ES-I3 (cell line): ENCODE results near the gene CFAP299.

Source experiments
- H3K36me3 ChIP-seq: 2 replicates; pipeline ENCODE4 v1.6.1; 2013; ENCODE audit warnings: mild to moderate bottlenecking, low read length, control low read depth, moderate library complexity; ENCODE audit not compliant: insufficient read depth
- H3K4me1 ChIP-seq: 2 replicates; pipeline ENCODE4 v1.6.1; 2013; ENCODE audit warnings: mild to moderate bottlenecking, control low read depth, low read length; ENCODE audit not compliant: insufficient read depth
- H3K9ac ChIP-seq: 2 replicates; pipeline ENCODE4 v1.6.1; 2013; ENCODE audit warnings: low read depth, mild to moderate bottlenecking, low read length, moderate library complexity
- H3K9me3 ChIP-seq: 2 replicates; pipeline ENCODE4 v1.6.1; 2013; ENCODE audit warnings: mild to moderate bottlenecking, low read length, moderate library complexity; ENCODE audit not compliant: control insufficient read depth, insufficient read depth

Gene CFAP299

DNA sequence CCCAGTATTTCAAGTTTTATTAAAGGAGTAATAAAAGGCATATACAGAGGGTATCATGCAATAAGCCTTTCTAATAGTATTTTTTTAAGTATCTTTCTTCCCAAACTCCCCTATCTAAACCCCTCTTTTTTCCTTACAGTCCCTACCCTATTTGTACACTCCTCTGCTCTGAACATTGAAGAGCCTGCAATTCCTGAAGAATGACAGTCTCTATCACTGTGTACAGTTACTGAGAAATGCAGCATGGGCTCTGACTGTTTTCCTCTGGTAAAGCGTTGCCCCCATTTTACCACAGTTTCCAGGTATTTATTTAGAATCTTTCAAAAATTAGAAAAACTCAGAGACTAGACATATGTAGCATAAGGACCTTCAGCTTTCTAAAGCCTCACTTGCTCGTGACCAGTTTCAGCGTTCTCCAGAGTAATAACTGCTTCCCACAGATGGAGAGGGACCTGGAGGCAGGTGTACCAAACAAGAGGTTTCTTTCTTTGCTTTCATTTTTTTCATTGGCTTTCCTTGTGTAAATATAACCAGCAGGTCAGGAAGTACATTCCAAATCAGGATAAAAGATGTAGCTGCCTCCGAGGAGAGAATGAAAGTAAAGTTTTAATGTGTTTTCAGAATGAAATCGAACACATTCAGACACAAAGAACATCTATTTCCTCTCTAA lies 230.8 kb downstream of the CFAP299 start:
- no peaks in the 10 kb centered on the region for H3K9me3 ChIP-seq
- H3K9ac ChIP-seq: no peak overlapping the region
- H3K36me3 ChIP-seq: no peaks in the 10 kb centered on the region
- H3K4me1 ChIP-seq: no peaks in the 10 kb centered on the region

DNA sequence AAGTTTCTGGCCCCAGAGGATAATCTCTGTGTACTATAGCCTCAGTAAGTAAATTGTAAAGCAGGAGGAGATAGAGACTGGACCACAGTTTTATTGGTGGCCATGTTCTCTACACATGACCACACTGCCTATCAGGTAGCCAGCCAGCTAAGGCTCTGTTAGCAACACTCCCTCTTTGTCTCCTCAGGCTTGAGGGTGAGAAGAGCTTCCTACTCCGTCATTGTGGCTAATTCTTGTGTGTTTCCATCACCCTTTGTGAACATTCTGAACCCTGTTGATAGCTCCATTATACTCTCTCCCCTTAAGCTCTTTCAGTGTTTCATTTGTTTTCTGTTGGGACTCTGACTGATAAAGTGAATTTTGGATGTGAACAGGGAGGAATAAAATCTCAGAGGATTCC lies 233.4 kb downstream of the CFAP299 start:
- H3K9ac ChIP-seq: no peak overlapping the region
- H3K9me3 ChIP-seq: no peaks in the 10 kb centered on the region
- H3K4me1 ChIP-seq: no peaks in the 10 kb centered on the region
- H3K36me3 ChIP-seq: no peaks in the 10 kb centered on the region

DNA sequence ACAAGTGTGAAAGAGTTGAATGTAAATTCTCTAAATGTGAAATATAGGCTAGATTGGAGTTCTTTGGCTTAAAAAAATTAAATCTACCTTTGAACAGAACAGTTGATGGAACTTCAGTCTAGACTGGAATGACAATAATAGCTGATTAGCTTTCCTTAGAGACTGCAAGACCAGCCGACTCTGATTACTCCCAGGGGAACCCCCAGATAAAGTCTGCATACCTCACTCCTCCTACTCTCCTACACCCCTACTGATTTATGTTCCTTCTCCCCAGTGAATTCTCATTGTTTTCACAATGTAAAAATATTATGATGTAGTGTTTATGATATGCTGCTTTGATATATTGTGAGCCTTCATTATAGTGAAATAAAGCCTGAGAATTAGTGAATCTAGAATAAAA lies 241.3 kb downstream of the CFAP299 start:
- H3K9me3 ChIP-seq: no peaks in the 10 kb centered on the region
- no peaks in the 10 kb centered on the region for H3K36me3 ChIP-seq
- H3K9ac ChIP-seq: no peak overlapping the region

DNA sequence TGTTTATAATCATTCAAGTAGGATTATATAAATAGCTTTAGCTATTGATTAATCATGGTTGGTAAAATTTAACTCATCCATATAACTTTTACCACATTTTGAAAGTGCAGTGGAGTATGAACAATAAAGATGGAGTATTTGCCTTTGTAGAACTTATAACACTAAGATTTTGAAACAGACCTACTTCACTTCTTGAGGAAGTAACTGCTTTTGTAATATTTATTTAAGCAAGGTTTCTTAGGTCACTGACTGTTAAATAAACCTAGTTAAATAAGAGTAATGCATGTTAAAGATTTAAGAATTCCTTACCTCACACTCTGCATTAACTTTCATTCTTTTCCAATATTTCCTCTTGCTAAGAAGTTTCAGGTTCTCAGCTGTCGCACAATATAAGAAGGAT lies 242.5 kb downstream of the CFAP299 start:
- no peaks in the 10 kb centered on the region for H3K4me1 ChIP-seq

More for the DNA sequence above, 241.3 kb downstream of the CFAP299 start:
- no peaks in the 10 kb centered on the region for H3K4me1 ChIP-seq

DNA sequence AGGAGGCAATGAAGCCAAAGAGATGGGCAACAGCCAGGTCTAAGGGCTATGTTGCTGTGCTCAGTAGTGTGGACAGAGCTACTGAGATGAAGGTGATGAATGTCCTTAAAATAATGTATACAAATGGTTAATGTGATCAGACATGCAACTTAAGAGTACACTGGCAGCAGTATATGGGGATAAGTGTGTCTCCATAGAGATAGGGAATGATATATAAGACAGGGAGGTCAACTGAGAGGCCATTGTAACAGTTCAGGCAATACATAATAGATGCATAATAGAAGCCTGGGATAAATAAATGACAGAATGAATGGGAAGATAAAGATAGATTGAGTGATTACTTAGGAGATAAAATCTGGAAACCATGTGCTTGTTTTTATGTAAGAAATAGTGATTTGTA lies 250.0 kb downstream of the CFAP299 start:
- Histone ChIP-seq H3K36me3 (no peaks in the 10 kb centered on the region), H3K9ac (no peak overlapping the region), H3K9me3 (no peaks in the 10 kb centered on the region), H3K4me1 (no peaks in the 10 kb centered on the region)

More for the DNA sequence above, 242.5 kb downstream of the CFAP299 start:
- Histone ChIP-seq H3K9ac (no peak overlapping the region), H3K36me3 (no peaks in the 10 kb centered on the region), H3K9me3 (no peaks in the 10 kb centered on the region)

DNA sequence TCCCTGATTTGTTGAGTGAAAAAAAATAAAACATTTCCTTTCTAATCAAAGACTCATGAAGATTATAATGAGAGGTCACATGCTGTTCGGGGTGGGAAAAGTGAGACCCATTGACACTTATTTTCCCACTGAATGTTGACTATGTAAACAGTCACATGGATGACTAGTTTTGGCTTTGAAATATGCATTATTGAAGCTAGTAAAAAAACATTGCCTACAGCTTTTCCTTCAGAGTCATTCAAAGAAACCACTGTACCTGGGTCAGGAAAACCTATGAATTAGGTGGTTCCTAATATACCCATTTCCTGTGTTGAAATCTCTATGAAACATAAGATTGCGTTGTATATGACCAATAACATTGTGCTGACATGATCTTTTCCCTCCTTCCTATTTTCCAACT lies 251.2 kb downstream of the CFAP299 start:
- H3K9me3 ChIP-seq: no peaks in the 10 kb centered on the region
- no peak overlapping the region for H3K9ac ChIP-seq
- H3K36me3 ChIP-seq: no peaks in the 10 kb centered on the region
- no peaks in the 10 kb centered on the region for H3K4me1 ChIP-seq

DNA sequence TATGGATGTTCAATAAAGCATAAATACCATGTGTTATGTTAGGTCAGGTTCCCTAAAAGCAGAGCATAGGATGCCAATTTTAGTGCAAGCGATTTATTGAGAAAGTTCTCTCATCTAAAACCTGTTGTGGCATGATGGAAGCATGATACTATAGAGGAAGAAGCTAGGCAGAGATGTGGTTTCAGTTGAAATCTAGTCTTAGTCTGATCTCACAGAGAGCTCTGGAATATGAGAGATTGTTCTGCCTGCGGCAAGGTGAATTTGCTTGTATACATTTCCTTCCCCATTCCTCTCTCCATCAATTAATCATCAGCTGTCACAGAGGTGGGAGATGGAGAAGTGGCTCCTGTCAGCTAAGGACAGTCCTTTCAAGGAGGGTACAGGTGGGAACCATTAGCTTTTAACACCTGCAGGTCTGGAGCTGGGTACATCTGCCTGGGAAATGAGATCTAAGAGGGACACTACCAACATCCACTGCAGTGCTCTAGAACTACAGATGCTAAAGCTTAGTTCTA lies 252.4 kb downstream of the CFAP299 start:
- Histone ChIP-seq H3K4me1 (no peaks in the 10 kb centered on the region), H3K9me3 (no peaks in the 10 kb centered on the region), H3K9ac (no peak overlapping the region)

DNA sequence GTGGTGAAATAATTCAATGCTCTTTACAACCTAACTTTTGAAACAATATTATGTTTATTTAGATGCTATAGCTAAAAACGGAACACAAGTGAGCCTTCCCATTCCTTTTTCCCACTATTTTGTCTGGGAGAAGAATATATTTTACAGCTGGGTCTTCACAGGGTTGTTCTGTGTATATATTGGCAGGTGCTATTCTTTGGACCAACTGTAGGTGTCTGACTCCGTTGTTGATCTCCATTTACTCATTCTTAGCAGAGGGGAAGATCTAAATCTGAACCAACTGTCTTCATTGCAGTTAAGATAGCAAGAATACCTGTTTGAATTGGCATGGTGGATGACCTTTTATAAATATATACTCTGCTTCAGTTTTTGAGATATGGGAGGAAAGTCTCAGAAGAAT lies 257.4 kb downstream of the CFAP299 start:
- Histone ChIP-seq H3K36me3 (no peaks in the 10 kb centered on the region), H3K9me3 (no peaks in the 10 kb centered on the region)

More for the DNA sequence above, 252.4 kb downstream of the CFAP299 start:
- no peaks in the 10 kb centered on the region for H3K36me3 ChIP-seq

DNA sequence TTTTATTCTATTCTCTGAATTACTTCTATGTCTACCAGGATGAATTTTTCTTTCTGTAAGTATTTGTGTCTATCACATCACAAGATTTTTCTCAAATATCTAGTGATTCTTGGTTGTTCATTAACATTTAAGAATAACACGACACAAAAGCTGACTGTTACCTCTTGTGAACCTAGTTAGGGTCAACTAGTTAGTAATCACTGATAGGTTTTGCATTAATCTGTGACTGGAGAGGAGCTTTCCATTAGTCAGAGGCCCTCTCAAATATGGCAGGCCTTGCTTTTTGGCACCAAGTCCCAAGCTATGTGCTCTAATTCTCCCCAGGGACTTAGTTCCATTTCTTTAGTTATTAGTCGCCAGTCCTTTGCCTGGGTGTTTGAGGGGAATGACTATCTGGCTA lies 259.2 kb downstream of the CFAP299 start:
- no peak overlapping the region for H3K9ac ChIP-seq
- H3K4me1 ChIP-seq: no peaks in the 10 kb centered on the region
- no peaks in the 10 kb centered on the region for H3K36me3 ChIP-seq
- no peaks in the 10 kb centered on the region for H3K9me3 ChIP-seq

More for the DNA sequence above, 257.4 kb downstream of the CFAP299 start:
- Histone ChIP-seq H3K9ac (no peak overlapping the region), H3K4me1 (no peaks in the 10 kb centered on the region)

DNA sequence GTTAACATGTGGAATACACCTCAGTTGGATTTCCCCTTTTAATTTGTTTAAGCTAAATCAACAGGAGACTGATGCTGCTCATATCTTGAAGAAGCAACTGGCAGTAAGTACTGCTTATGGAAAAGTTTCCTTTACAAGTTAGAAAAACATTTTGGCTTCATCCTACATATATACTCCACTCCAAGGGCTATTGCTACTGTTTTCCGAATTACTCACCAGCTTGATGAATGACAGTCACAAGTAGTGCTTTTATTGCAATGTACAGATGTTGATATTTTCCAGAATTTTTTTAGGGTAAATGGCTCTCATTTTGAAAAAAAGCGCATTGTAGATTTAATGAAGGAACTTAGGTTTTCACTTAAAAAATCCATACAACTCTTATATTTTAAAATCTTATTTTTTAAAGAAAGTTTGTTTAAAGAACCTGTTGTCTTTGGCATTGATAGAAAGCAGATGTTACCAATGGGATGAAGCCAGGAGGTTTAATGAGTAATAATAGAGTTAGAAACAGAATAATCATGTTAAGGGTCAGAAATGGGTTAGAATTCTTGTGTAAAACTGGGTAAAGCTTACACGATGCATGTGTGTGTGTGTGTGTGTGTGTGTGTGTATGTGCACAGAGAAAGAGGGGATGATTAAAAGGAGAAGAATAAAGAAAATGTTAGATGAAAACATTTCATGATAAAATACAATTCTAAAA lies 272.9 kb downstream of the CFAP299 start:
- Histone ChIP-seq H3K36me3 (no peaks in the 10 kb centered on the region), H3K9ac (no peak overlapping the region), H3K9me3 (no peaks in the 10 kb centered on the region), H3K4me1 (no peaks in the 10 kb centered on the region; the same call in 1 of the 2 replicates)

DNA sequence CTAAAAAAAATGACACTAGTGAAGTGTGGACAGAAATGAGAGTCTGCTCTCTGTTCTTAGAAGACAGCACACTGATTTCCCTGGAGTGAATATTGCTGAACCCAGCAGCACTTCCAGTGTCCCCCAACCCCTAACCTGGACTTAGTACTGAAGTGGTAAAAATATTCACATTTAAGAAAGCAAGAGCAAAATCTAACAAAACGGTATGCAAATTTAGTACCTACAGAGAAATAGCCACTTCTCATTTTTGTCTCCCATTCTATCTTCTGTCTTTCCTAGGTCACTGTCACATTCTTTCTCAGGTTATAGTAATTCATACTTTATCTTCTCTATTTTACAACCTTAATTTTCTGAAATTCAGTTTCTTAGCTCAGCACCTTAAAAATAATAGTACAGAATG lies 274.7 kb downstream of the CFAP299 start:
- no peaks in the 10 kb centered on the region; the same call in 1 of the 2 replicates for H3K4me1 ChIP-seq

DNA sequence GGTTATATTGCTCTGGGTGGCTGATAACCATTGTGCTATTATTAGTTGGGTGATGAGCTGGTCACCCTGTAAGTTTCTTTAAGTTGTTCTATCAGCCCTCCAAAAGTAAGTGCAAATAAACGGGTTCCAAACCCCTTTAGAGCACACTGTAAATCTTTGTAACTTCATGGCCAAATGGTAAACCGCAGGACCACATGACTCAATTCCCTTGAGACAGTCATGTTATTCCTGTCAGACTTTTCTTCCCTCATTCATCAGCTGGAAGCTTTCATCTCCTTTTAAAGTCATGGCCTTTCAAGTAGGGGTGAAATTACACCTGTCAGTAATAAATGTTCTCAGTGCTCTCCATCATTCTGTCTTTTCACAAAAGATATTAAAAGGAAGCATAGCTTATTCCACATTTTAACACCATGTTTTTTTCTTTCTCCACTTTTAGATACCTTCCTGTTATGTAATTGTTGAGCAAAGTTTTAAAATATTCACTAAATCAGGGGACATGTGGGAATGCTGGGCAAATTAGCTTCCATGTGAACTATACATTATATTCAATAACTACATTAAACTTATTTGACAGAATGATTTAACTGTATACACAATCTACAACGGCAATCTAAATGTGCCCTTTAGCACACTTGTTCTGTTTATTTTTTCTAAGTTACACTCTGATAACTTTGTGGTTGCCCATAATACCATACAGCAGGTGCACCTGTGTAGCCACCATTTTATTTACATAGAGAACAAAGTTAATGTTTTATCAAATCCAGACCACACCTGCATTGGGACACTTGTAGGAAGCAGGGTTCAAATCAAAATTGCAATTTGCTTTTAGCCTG lies 275.5 kb downstream of the CFAP299 start:
- H3K9ac ChIP-seq: no peak overlapping the region
- no peaks in the 10 kb centered on the region for H3K36me3 ChIP-seq

More for the DNA sequence above, 274.7 kb downstream of the CFAP299 start:
- H3K9ac ChIP-seq: no peak overlapping the region
- no peaks in the 10 kb centered on the region for H3K9me3 ChIP-seq
- H3K36me3 ChIP-seq: no peaks in the 10 kb centered on the region

DNA sequence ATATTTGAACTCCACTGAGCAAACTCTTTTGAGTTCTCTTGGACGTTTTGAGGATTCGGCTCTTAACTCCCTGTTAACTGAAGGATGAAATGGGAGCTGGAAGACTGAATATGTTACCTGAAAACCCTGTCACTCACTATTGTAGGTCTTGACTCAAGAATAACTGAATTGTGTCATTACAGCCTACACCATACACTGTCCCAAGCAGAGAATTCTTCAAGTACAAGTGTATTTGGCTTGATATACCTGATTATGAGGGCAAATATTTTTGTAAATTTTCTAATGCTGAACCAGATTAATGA lies 276.1 kb downstream of the CFAP299 start:
- H3K9ac ChIP-seq: no peak overlapping the region
- H3K36me3 ChIP-seq: no peaks in the 10 kb centered on the region
- no peaks in the 10 kb centered on the region; the same call in 1 of the 2 replicates for H3K4me1 ChIP-seq

More for the DNA sequence above, 275.5 kb downstream of the CFAP299 start:
- no peaks in the 10 kb centered on the region for H3K9me3 ChIP-seq
- H3K4me1 ChIP-seq: no peaks in the 10 kb centered on the region; the same call in 1 of the 2 replicates

DNA sequence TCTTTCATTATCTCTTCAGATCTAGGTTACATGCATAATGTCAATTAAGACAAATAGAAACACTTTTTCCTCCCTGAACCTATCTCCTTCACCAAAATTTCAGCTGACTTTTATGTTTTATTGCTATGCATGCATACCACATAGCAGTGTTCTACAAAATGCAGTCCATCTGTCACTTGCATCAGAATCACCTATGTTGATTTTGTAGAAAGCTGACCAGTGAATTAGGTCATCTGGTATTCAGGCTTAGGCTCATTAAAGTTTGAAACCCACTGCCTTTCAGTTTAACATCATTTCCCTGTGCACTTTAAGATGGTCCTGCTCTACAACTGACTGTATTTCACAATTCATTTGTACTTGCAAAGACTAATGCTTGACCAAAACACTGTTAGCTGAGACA lies 277.9 kb downstream of the CFAP299 start:
- H3K9ac ChIP-seq: no peak overlapping the region
- H3K36me3 ChIP-seq: no peaks in the 10 kb centered on the region
- no peaks in the 10 kb centered on the region for H3K9me3 ChIP-seq
- no peaks in the 10 kb centered on the region; the same call in 1 of the 2 replicates for H3K4me1 ChIP-seq

More for the DNA sequence above, 276.1 kb downstream of the CFAP299 start:
- no peaks in the 10 kb centered on the region for H3K9me3 ChIP-seq
